Adrenal gland (tissue), 5 donors: ENCODE results near the gene WDR70.

Experiments used
- POLR2A ChIP-seq, 2 donors: fragments of 450-650 bp; IDR thresholded peaks; one replicate each; pipeline ENCODE4 v1.6.1; 2017; ENCODE audit warnings: antibody characterized with exemption in 2 of 2, mild to moderate bottlenecking in 2 of 2, moderate library complexity in 1 of 2
- TF ChIP-seq, protein P1 (sequence below), 6 experiments: fragments of 450-650 bp in 4 of 6; fragments of 200-600 bp in 2 of 6; sonication (generic) in 1 of 6; IDR thresholded peaks; 1 replicate in 5 of 6; 2 replicates in 1 of 6; pipeline versions ENCODE4 v1.5.1 to v1.8.0; 2016 to 2021; ENCODE audit warnings: antibody characterized with exemption in 6 of 6, mild to moderate bottlenecking in 2 of 6, moderate library complexity in 1 of 6
- donor health status: DM: no; HTN: no; CAD: no.

DNA sequence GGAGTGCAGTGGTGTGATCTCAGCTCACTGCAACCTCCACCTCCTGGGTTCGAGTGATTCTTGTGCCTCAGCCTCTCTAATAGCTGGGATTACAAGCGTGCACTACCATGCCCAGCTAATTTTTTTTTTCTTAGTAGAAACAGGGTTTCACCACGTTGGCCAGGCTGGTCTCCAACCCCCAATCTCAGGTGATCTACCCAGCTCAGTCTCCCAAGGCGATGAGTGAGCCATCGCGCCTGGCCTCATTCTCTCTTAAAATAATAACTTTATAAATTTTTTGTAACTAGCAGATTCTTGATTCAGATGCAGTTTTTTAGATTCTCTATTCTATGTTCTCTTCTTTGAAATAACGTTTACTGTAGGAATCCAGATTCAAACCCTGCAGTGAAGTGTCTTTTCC lies 333.6 kb downstream of the WDR70 start:
- TF ChIP-seq, protein P1, sequence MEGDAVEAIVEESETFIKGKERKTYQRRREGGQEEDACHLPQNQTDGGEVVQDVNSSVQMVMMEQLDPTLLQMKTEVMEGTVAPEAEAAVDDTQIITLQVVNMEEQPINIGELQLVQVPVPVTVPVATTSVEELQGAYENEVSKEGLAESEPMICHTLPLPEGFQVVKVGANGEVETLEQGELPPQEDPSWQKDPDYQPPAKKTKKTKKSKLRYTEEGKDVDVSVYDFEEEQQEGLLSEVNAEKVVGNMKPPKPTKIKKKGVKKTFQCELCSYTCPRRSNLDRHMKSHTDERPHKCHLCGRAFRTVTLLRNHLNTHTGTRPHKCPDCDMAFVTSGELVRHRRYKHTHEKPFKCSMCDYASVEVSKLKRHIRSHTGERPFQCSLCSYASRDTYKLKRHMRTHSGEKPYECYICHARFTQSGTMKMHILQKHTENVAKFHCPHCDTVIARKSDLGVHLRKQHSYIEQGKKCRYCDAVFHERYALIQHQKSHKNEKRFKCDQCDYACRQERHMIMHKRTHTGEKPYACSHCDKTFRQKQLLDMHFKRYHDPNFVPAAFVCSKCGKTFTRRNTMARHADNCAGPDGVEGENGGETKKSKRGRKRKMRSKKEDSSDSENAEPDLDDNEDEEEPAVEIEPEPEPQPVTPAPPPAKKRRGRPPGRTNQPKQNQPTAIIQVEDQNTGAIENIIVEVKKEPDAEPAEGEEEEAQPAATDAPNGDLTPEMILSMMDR (IDR thresholded peaks at IDR 0.05) = no peak
- TF ChIP-seq POLR2A (IDR thresholded peaks at IDR 0.05) = no peak
